ENCODE results near the gene LIME1. TPM values are rescaled to one million over a fixed set of nuclear protein-coding genes. Genes with fewer than 3 reads are reported as not detected.

Gene LIME1
- total RNA-seq, 2 experiments from 2014 or later: 149 to 165 TPM

DNA sequence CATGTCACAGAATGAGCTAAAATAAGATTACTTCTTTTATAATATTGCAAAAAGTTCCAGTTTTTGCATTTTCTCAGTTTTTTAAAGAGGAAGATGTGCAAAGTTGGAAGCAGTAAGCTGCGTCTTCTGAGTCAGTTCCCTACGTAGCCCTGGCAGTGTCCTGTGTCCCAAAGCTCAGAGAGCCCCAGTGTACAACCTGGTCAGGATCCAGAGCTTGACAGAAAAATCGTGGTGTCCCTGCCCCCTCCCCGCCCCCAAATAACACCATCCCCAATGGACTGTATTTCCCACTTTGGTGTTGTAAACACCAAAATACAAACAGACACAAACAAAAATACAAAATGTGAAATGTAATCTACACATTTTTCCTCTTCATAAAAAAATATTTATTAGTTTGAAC, 7.7 kb downstream of the LIME1 start:
- CTCF ChIA-PET: interaction anchor here (0.5 to 1.2 kb wide), 2 partner anchors 36 to 37 kb away, joined by 3 to 5 read pairs; partner anchors contain the start of genes ARFRP1 and ZGPAT
- no peak overlapping the region for H3K27ac Mint-ChIP-seq
- Histone ChIP-seq H3K4me3 (ENCODE audit: low read length) (no peak overlapping the region), H3K36me3 (ENCODE audit: insufficient read depth, low read length) (peaks cover 30% of the 10 kb centered on the region), H3K4me1 (ENCODE audit: insufficient read depth, low read length) (peaks cover 22% of the 10 kb centered on the region), H3K9me3 (ENCODE audit: control insufficient read depth in 1 of 2, insufficient read depth in 1 of 2, low read length in 2 of 2) (no peaks in the 10 kb centered on the region), H3K27me3 (ENCODE audit: control insufficient read depth in 1 of 2, insufficient read depth in 2 of 2, low read length in 2 of 2) (no peaks in the 10 kb centered on the region), H3K27ac (ENCODE audit: low read depth in 1 of 2, low read length in 2 of 2) (no peak overlapping the region)
- no peaks in the 10 kb centered on the region for H3K27me3 Mint-ChIP-seq
- peaks cover 7% of the 10 kb centered on the region for H3K36me3 Mint-ChIP-seq (ENCODE audit: low read depth)
- no peak overlapping the region for H3K4me3 Mint-ChIP-seq
- POLR2A ChIA-PET: no interaction called here
- intact Hi-C loops (cut with DNase I, micrococcal nuclease): loop anchor here in 1 of 2 experiments (5.0 kb wide), 1 partner anchor 87 kb away; the partner anchor contains the start of gene RTEL1
- TF ChIP-seq CTCF (IDR thresholded peaks at IDR 0.05): no peak
- DNase-seq (no peak), ATAC-seq (ENCODE audit: poor library complexity) (no peak)
- H3K4me1 Mint-ChIP-seq (ENCODE audit: low read depth): peaks cover 12% of the 10 kb centered on the region
- H3K9me3 Mint-ChIP-seq: no peaks in the 10 kb centered on the region

DNA sequence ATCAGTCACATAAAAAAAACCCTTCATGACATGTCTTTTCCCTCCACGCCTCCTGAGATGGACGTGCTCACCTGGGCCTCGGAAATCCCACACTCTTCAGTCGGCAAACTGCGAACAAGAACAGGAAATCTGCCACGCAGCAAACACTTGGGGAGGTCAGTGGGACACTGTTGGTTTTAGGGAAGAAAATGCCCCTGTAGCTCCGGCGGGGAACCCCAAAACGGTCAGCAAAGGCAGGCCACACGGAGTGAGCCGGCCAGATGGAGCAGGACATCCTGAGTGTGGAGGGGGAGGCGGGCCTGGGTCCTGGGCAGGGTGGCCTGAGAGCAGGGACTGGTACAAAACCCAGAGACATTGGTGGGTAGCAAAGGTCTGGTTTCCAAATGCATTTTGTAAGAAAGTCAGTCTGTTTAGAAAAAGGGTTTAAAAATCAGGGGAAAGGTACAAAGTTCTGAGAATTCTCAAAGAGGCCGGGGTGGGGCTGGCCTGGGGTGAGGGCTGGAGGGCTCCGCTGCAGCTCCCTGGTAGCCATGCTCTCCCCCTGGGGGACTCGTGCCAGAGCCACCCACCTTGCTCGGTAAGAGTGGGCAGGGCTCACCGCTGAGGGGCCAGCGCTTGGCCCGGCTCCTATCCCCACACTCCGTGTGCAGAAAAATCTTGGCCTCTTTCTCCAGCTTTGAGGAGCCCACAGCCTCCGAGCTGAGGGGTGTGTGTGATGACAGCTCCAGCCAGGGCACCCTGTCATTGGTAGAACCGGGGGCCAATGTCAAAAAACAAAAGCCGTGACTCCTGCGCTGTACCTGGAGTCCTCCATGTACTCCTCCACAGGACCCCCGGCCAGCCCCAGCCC, 8.3 kb downstream of the LIME1 start:
- no peak for DNase-seq
- Histone ChIP-seq H3K4me3 (ENCODE audit: low read length) (no peak overlapping the region), H3K27me3 (ENCODE audit: control insufficient read depth in 1 of 2, insufficient read depth in 2 of 2, low read length in 2 of 2) (no peaks in the 10 kb centered on the region), H3K27ac (ENCODE audit: low read depth in 1 of 2, low read length in 2 of 2) (no peak overlapping the region), H3K4me1 (ENCODE audit: insufficient read depth, low read length) (peaks cover 25% of the 10 kb centered on the region), H3K36me3 (ENCODE audit: insufficient read depth, low read length) (peaks cover 29% of the 10 kb centered on the region), H3K9me3 (ENCODE audit: control insufficient read depth in 1 of 2, insufficient read depth in 1 of 2, low read length in 2 of 2) (no peaks in the 10 kb centered on the region)
- intact Hi-C loops (cut with DNase I, micrococcal nuclease): loop anchor here in 1 of 2 experiments (5.0 kb wide), 1 partner anchor 87 kb away; the partner anchor contains the start of gene RTEL1
- H3K27ac Mint-ChIP-seq: no peak overlapping the region
- TF ChIP-seq CTCF (IDR thresholded peaks at IDR 0.05): no peak
- H3K4me1 Mint-ChIP-seq (ENCODE audit: low read depth): peaks cover 16% of the 10 kb centered on the region
- ChIA-PET POLR2A (interaction anchor here (1.2 kb wide), 1 partner anchor 8 kb away, joined by 6 read pairs; the partner anchor contains the start of gene LIME1), CTCF (interaction anchor here (0.5 kb wide), 1 partner anchor 36 kb away, joined by 5 read pairs; no protein-coding TSS in a partner anchor)
- H3K9me3 Mint-ChIP-seq: no peaks in the 10 kb centered on the region
- peaks cover 7% of the 10 kb centered on the region for H3K36me3 Mint-ChIP-seq (ENCODE audit: low read depth)
- H3K27me3 Mint-ChIP-seq: no peaks in the 10 kb centered on the region
- no peak for ATAC-seq (ENCODE audit: poor library complexity)
- H3K4me3 Mint-ChIP-seq: no peak overlapping the region

DNA sequence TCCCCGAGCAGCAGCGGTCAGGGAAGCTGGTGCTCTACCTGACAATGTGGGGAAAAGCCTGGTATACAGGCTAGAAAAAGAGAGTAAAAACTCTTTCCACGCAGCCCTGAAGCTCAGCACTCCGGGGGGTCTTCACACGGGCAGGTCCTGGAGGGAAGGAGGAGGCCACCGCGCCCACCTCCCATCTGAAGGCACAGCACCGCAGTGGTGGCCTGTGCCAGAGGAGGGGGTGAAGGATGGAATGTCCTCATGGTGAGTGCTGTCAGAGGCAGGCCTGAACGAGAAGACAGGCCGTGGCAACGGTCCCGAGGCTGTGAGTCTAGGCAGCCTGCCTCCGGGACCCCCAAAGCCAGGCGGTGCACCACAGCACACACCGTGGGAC, 9.0 kb downstream of the LIME1 start:
- CTCF ChIA-PET: no interaction called here
- Mint-ChIP-seq H3K27me3 (no peaks in the 10 kb centered on the region), H3K4me3 (no peak overlapping the region), H3K36me3 (ENCODE audit: low read depth) (peaks cover 7% of the 10 kb centered on the region), H3K9me3 (no peaks in the 10 kb centered on the region), H3K4me1 (ENCODE audit: low read depth) (peaks cover 21% of the 10 kb centered on the region), H3K27ac (peak overlapping the region; percentile 71)
- Histone ChIP-seq H3K4me1 (ENCODE audit: insufficient read depth, low read length) (peaks cover 30% of the 10 kb centered on the region), H3K27ac (ENCODE audit: low read depth in 1 of 2, low read length in 2 of 2) (no peak overlapping the region), H3K4me3 (ENCODE audit: low read length) (no peak overlapping the region), H3K9me3 (ENCODE audit: control insufficient read depth in 1 of 2, insufficient read depth in 1 of 2, low read length in 2 of 2) (no peaks in the 10 kb centered on the region), H3K36me3 (ENCODE audit: insufficient read depth, low read length) (peaks cover 29% of the 10 kb centered on the region), H3K27me3 (ENCODE audit: control insufficient read depth in 1 of 2, insufficient read depth in 2 of 2, low read length in 2 of 2) (no peaks in the 10 kb centered on the region)
- intact Hi-C loops (cut with DNase I, micrococcal nuclease): no loop called here
- POLR2A ChIA-PET: interaction anchor here (1.2 kb wide), 1 partner anchor 9 kb away, joined by 6 read pairs; the partner anchor contains the start of gene LIME1
- no peak for TF ChIP-seq CTCF (IDR thresholded peaks at IDR 0.05)
- ATAC-seq (ENCODE audit: poor library complexity) (no peak), DNase-seq (no peak)
